Stomach (tissue), 9 donors: ENCODE results near the gene ACTA1. TPM values are rescaled to one million over a fixed set of nuclear protein-coding genes. Genes with fewer than 3 reads are reported as not detected.

ENCODE experiments used
- DNase-seq, 2 donors: peaks; one replicate each; pipeline versions ENCODE4 v3.0.0 to v3.0.0-alpha.2; 2013 to 2019
- H3K27ac ChIP-seq, 5 donors: fragments of 200-600 bp in 4 of 5; sonication (generic) in 4 of 5; one replicate each; pipeline ENCODE4 v1.5.1; 2013 to 2019; ENCODE audit warnings: mild to moderate bottlenecking in 1 of 5, moderate library complexity in 1 of 5
- H3K27me3 ChIP-seq, 3 donors: fragments of 200-600 bp; sonication (generic); one replicate each; pipeline ENCODE4 v1.5.1; 2017 to 2019; ENCODE audit warnings: mixed run types in 1 of 3
- H3K36me3 ChIP-seq, 4 donors: fragments of 200-600 bp; sonication (generic); 1 replicate in 3 of 4; 2 replicates in 1 of 4; pipeline ENCODE4 v1.5.1; 2016 to 2019
- H3K4me1 ChIP-seq, 4 donors: fragments of 200-600 bp; sonication (generic); one replicate each; pipeline ENCODE4 v1.5.1; 2016 to 2019
- H3K4me3 ChIP-seq, 4 donors: fragments of 200-600 bp; sonication (generic) in 3 of 4; one replicate each; pipeline ENCODE4 v1.5.1; 2016 to 2019; ENCODE audit warnings: mild to moderate bottlenecking in 1 of 4
- H3K9me3 ChIP-seq, 4 donors: fragments of 200-600 bp; sonication (generic); one replicate each; pipeline ENCODE4 v1.5.1; 2016 to 2019
- CTCF ChIP-seq, 7 experiments: fragments of 450-650 bp in 4 of 7; fragments of 200-600 bp in 3 of 7; sonication (generic) in 3 of 7; IDR thresholded peaks; one replicate each; pipeline ENCODE4 v1.5.1; 2016 to 2019; ENCODE audit warnings: antibody characterized with exemption in 7 of 7, control low read depth in 2 of 7, mild to moderate bottlenecking in 1 of 7
- EP300 ChIP-seq: sonication (generic); formaldehyde crosslinking; IDR thresholded peaks from one replicate; pipeline ENCODE4 v1.6.1; 2017; ENCODE audit warnings: antibody characterized with exemption
- POLR2A ChIP-seq, 4 donors: fragments of 450-650 bp; IDR thresholded peaks; one replicate each; pipeline ENCODE4 v1.6.1; 2016; ENCODE audit warnings: antibody characterized with exemption in 4 of 4, control low read depth in 2 of 4, mild to moderate bottlenecking in 1 of 4, moderate library complexity in 1 of 4
- POLR2AphosphoS5 ChIP-seq, 3 donors: sonication (generic); formaldehyde crosslinking; IDR thresholded peaks; one replicate each; pipeline ENCODE4 v1.6.1; 2016; ENCODE audit warnings: antibody characterized with exemption in 3 of 3
- WGBS, 5 donors: extraction: QIAGEN DNeasy Blood & Tissue Kit in 3 of 5; methylation state at CpG; one replicate each; pipeline versions ENCODE4 v1.1.5 to v1.1.7; 2013 to 2018; 5-methylcytosine and 5-hydroxymethylcytosine counted together
- intact Hi-C: fragments of 100-400 bp; cut with DNase I; formaldehyde crosslinking; loops from one replicate; pipeline ENCODE4 v1.15.1; 2023; ENCODE audit warnings: low total_unique reads
- polyA plus RNA-seq, 3 donors: library from polyadenylated mRNA; stranded (reverse); fragments of 200-250 nt; gene quantifications; one replicate each; pipeline ENCODE4 v1.2.3, GENCODE V29; 2013
- total RNA-seq, 5 donors: library from RNA; depleted of rRNA; stranded (reverse); fragments of >200 nt; gene quantifications; one replicate each; pipeline versions ENCODE4 v1.1.0 to v1.2.3, GENCODE V29; 2014 to 2016
- donor health status: healthy with polysubstance abuse.
- donor health status: Bipolar disorder and iron deficiency.
- donor health status: healthy.

The ACTA1 gene
- total and polyA plus RNA-seq, 8 donors, result 0.37 to 43.8 (median 2.4) TPM; not detected in 3

- peaks cover 30 to 93% (median 89%) of the 10 kb centered on the region in 4 donors for H3K36me3 ChIP-seq
- 85 to 91% (median 86%) methylated on average over 4 of the region's 4 CpGs for WGBS, 5 donors
- no peaks in the 10 kb centered on the region for H3K27me3 ChIP-seq
- intact Hi-C loops, result no loop called here
- H3K4me1 ChIP-seq, result no peaks in the 10 kb centered on the region
- no peak overlapping the region for H3K27ac ChIP-seq
- TF ChIP-seq POLR2AphosphoS5 (IDR thresholded peaks at IDR 0.05) (no peak), POLR2A (IDR thresholded peaks at IDR 0.05) (no peak), CTCF (IDR thresholded peaks at IDR 0.05) (no peak), EP300 (no peak)
- no peak overlapping the region for H3K4me3 ChIP-seq
- no peak for DNase-seq
- H3K9me3 ChIP-seq, result no peaks in the 10 kb centered on the region
Measured at GRCh38 chr1:229457436-229457835, 23.5 kb upstream of the ACTA1 start.

- H3K4me1 ChIP-seq, result no peaks in the 10 kb centered on the region
- no peak overlapping the region for H3K4me3 ChIP-seq
- intact Hi-C loops, result no loop called here
- no peak overlapping the region for H3K27ac ChIP-seq
- H3K36me3 ChIP-seq, result peaks cover 34 to 93% (median 88%) of the 10 kb centered on the region in 4 donors
- TF ChIP-seq CTCF (IDR thresholded peaks at IDR 0.05) (no peak), POLR2A (IDR thresholded peaks at IDR 0.05) (no peak), POLR2AphosphoS5 (IDR thresholded peaks at IDR 0.05) (no peak), EP300 (no peak)
- WGBS, 5 donors, result 63 to 74% (median 65%) methylated on average over 3 of the region's 3 CpGs
- DNase-seq, result no peak
- H3K27me3 ChIP-seq, result no peaks in the 10 kb centered on the region
- H3K9me3 ChIP-seq, result no peaks in the 10 kb centered on the region
Measured at GRCh38 chr1:229456016-229456415, 22.1 kb upstream of the ACTA1 start.

DNA sequence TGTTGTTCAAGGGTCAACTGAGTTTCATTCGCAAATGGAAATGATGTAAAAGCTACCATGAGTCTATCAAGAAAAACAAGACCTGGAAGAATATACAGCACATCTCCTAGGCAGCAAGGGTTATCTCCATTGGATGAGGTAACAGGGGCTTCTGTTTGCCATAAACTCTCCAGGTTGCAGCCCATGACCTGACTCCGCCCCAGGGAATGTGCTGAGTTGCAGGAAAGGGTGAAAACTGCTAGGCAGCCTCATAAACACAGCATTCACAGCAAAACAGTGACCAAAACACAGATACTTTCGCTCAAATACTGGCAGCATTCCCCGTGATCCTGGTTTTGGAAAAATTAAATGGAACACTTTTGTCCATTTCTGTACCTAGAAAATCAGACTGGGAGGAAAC lies 20.2 kb upstream of the ACTA1 start:
- peak in 1 of 2 donors; percentile 7 for DNase-seq
- TF ChIP-seq POLR2AphosphoS5 (IDR thresholded peaks at IDR 0.05), result no peak
- no peak for TF ChIP-seq EP300
- no peak for TF ChIP-seq CTCF (IDR thresholded peaks at IDR 0.05)
- TF ChIP-seq POLR2A (IDR thresholded peaks at IDR 0.05), result no peak
- Histone ChIP-seq H3K27ac (no peak overlapping the region), H3K27me3 (no peaks in the 10 kb centered on the region), H3K9me3 (no peaks in the 10 kb centered on the region), H3K4me3 (no peak overlapping the region), H3K36me3 (peaks cover 22 to 92% (median 86%) of the 10 kb centered on the region in 4 donors), H3K4me1 (no peaks in the 10 kb centered on the region)
- intact Hi-C loops, result no loop called here
- 82 to 96% (median 92%) methylated on average over 4 of the region's 4 CpGs for WGBS, 5 donors

DNA sequence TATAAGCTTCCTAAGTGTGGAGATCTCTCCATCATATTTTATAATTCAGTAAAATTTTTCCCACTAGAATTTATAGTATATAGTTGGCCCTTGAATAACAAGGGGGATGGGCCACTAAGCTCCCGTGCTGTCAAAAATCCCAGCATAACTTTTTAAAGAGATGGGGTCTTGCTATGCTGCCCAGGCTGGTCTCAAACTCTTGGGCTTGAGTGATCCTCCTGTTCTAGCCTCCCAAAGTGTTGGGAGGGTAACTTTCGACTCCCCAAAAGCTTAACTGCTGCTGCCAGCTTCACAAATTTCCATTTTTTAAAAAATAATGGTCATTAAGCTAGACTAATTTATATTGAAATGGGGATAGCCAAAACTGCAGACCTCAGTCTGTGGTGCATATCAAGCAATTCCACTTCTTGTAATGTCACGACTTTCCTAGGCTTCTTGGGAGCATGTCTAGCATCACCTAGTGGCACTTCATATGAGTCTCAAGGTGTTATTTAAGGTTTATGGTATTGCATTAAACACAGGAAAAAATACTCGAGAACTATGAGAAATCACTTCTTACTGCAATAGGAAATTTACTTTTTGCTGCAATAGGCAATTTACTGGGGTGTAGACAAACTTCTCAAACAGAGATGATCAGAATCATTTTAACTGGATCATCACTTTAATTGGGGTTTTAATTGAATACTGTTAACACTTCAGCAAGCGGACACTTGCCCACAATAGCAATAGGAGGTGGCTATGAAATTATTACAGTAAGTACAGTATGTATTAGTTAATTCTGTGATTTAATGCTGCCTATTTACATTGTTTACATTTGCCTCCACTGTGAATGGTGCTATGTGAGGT lies 19.3 kb upstream of the ACTA1 start:
- H3K4me3 ChIP-seq, result no peak overlapping the region
- H3K4me1 ChIP-seq, result no peaks in the 10 kb centered on the region
- H3K9me3 ChIP-seq, result no peaks in the 10 kb centered on the region
- H3K27me3 ChIP-seq, result no peaks in the 10 kb centered on the region
- TF ChIP-seq POLR2A (IDR thresholded peaks at IDR 0.05) (no peak), CTCF (IDR thresholded peaks at IDR 0.05) (peak in 3 of 7 experiments; percentile 9 to 50 (median 29)), POLR2AphosphoS5 (IDR thresholded peaks at IDR 0.05) (no peak), EP300 (no peak)
- H3K27ac ChIP-seq, result no peak overlapping the region
- DNase-seq, result peak in 1 of 2 donors; percentile 54
- H3K36me3 ChIP-seq, result peaks cover 16 to 92% (median 86%) of the 10 kb centered on the region in 4 donors
- intact Hi-C loops, result no loop called here
- 74 to 79% (median 76%) methylated on average over 5 of the region's 5 CpGs for WGBS, 5 donors
